ENCODE data around the gene IPO7.
"Not testable (repeated sequence)": the region's sequence is repeated elsewhere in the genome, so short reads cannot be mapped to it uniquely, and the experiment has no call there.

IPO7 gene

GRCh38 chr11:9384535-9385326 is at the start of gene IPO7:
Gene IPO7 (plus strand): TSS chr11:9384652. CDS start chr11:9384764, 112 bp downstream.
- DNase-seq (ENCODE audit: low read depth) = peak; percentile 76

GRCh38 chr11:9341638-9342178 is 42.7 kb upstream of the IPO7 start:
- DNase-seq (ENCODE audit: low read depth) = no peak

GRCh38 chr11:9344061-9344680 is 40.3 kb upstream of the IPO7 start:
- no peak for DNase-seq (ENCODE audit: low read depth)

GRCh38 chr11:9347100-9347499 is 37.4 kb upstream of the IPO7 start:
- DNase-seq (ENCODE audit: low read depth) = no peak

- DNase-seq (ENCODE audit: low read depth) = not testable (repeated sequence)
Measured at GRCh38 chr11:9347779-9348178, 36.7 kb upstream of the IPO7 start.

- DNase-seq (ENCODE audit: low read depth) = no peak
Measured at GRCh38 chr11:9351321-9351881, 33.1 kb upstream of the IPO7 start.

GRCh38 chr11:9357041-9357440 is 27.4 kb upstream of the IPO7 start:
- DNase-seq (ENCODE audit: low read depth) = no peak

- DNase-seq (ENCODE audit: low read depth) = not testable (repeated sequence)
Measured at GRCh38 chr11:9360862-9361622, 23.4 kb upstream of the IPO7 start.

GRCh38 chr11:9362393-9362863 is 22.0 kb upstream of the IPO7 start:
- no peak for DNase-seq (ENCODE audit: low read depth)

- DNase-seq (ENCODE audit: low read depth) = peak; percentile 67
Measured at GRCh38 chr11:9363954-9364912, 20.2 kb upstream of the IPO7 start.

- DNase-seq (ENCODE audit: low read depth) = no peak
Measured at GRCh38 chr11:9367551-9367950, 16.9 kb upstream of the IPO7 start.

- no peak for DNase-seq (ENCODE audit: low read depth)
Measured at GRCh38 chr11:9377036-9377435, 7.4 kb upstream of the IPO7 start.

- DNase-seq (ENCODE audit: low read depth) = no peak
Measured at GRCh38 chr11:9379041-9379440, 5.4 kb upstream of the IPO7 start.

- no peak for DNase-seq (ENCODE audit: low read depth)
Measured at GRCh38 chr11:9380773-9381172, 3.7 kb upstream of the IPO7 start.

GRCh38 chr11:9385327-9385899 is 961 bp downstream of the IPO7 start:
- no peak for DNase-seq (ENCODE audit: low read depth)

- no peak for DNase-seq (ENCODE audit: low read depth)
Measured at GRCh38 chr11:9386086-9386485, 1.6 kb downstream of the IPO7 start.

GRCh38 chr11:9386901-9387300 is 2.4 kb downstream of the IPO7 start:
- no peak for DNase-seq (ENCODE audit: low read depth)

GRCh38 chr11:9396310-9396709 is 11.9 kb downstream of the IPO7 start:
- no peak for DNase-seq (ENCODE audit: low read depth)

GRCh38 chr11:9396752-9397151 is 12.3 kb downstream of the IPO7 start:
- no peak for DNase-seq (ENCODE audit: low read depth)
